B cell (primary cell): Measurements from ENCODE around the gene ITGA3.

Source experiments
- CTCF ChIP-seq: fragments of 200-600 bp; IDR thresholded peaks from one replicate; pipeline ENCODE4 v1.8.0; 2022; ENCODE audit warnings: antibody characterized with exemption, mild to moderate bottlenecking
- EZH2 ChIP-seq: IDR thresholded peaks from 2 replicates; pipeline ENCODE4 v1.6.1; 2012; ENCODE audit warnings: borderline replicate concordance, low read depth, mild to moderate bottlenecking, moderate library complexity, low read length; ENCODE audit not compliant: insufficient read depth, poor library complexity, severe bottlenecking

GRCh38 chr17:50100921-50101345 is 45.0 kb downstream of the ITGA3 start:
- TF ChIP-seq CTCF (no peak), EZH2 (no peak)
